Neural progenitor cell (in vitro differentiated cells): ENCODE measurements around the gene ORC1. TPM values are rescaled to one million over a fixed set of nuclear protein-coding genes. Genes with fewer than 3 reads are reported as not detected.

Source experiments
- DNase-seq: peaks from one replicate; pipeline ENCODE4 v3.0.0-alpha.2; 2016; ENCODE audit warnings: low spot score
- H2AFZ ChIP-seq: fragments of 200-600 bp; sonication (generic); replicated peaks from 2 replicates; pipeline ENCODE4 v1.6.1; 2016; ENCODE audit warnings: antibody characterized with exemption
- H3F3A ChIP-seq: fragments of 200-600 bp; sonication (generic); 2 replicates; pipeline ENCODE4 v1.6.1; 2016; ENCODE audit warnings: antibody characterized with exemption, low read depth
- H3K27ac ChIP-seq: fragments of 200-600 bp; sonication (generic); 2 replicates; pipeline ENCODE4 v1.5.1; 2016; ENCODE audit warnings: mild to moderate bottlenecking
- H3K27me3 ChIP-seq: fragments of 200-600 bp; sonication (generic); 2 replicates; pipeline ENCODE4 v1.6.1; 2016; ENCODE audit warnings: mild to moderate bottlenecking, moderate library complexity
- H3K36me3 ChIP-seq: fragments of 200-600 bp; sonication (generic); 2 replicates; pipeline ENCODE4 v1.5.1; 2016
- H3K4me1 ChIP-seq: fragments of 200-600 bp; sonication (generic); 2 replicates; pipeline ENCODE4 v1.6.1; 2016; ENCODE audit warnings: mixed run types
- H3K4me2 ChIP-seq: fragments of 200-600 bp; sonication (generic); 2 replicates; pipeline ENCODE4 v1.6.1; 2016
- H3K4me3 ChIP-seq: fragments of 200-600 bp; sonication (generic); 2 replicates; pipeline ENCODE4 v1.5.1; 2016
- H3K79me2 ChIP-seq: fragments of 200-600 bp; sonication (generic); 2 replicates; pipeline ENCODE4 v1.6.1; 2016; ENCODE audit warnings: low read depth
- H3K9ac ChIP-seq: fragments of 200-600 bp; sonication (generic); 2 replicates; pipeline ENCODE4 v1.6.1; 2016
- H3K9me3 ChIP-seq: fragments of 200-600 bp; sonication (generic); 2 replicates; pipeline ENCODE4 v1.5.1; 2016; ENCODE audit warnings: low read depth
- H4K20me1 ChIP-seq: fragments of 200-600 bp; sonication (generic); 2 replicates; pipeline ENCODE4 v1.6.1; 2016; ENCODE audit warnings: low read depth
- H3K27ac Mint-ChIP-seq: 3 replicates; pipeline ENCODE4 v1.8.0; 2021; ENCODE audit warnings: mixed read lengths
- H3K27me3 Mint-ChIP-seq: 2 replicates; pipeline ENCODE4 v1.8.0; 2022; ENCODE audit warnings: low read depth, mild to moderate bottlenecking, inconsistent platforms, moderate library complexity, mixed read lengths; ENCODE audit not compliant: insufficient read depth
- H3K36me3 Mint-ChIP-seq: 3 replicates; pipeline ENCODE4 v1.8.0; 2021; ENCODE audit warnings: mixed read lengths
- H3K4me1 Mint-ChIP-seq: 3 replicates; pipeline ENCODE4 v1.8.0; 2021; ENCODE audit warnings: mixed read lengths
- H3K4me3 Mint-ChIP-seq: 3 replicates; pipeline ENCODE4 v1.8.0; 2021; ENCODE audit warnings: mild to moderate bottlenecking, moderate library complexity, mixed read lengths
- H3K9me3 Mint-ChIP-seq: 3 replicates; pipeline ENCODE4 v1.8.0; 2020; ENCODE audit warnings: mixed read lengths
- CTCF ChIP-seq: fragments of 200-600 bp; sonication (generic); IDR thresholded peaks from 2 replicates; pipeline ENCODE4 v1.5.1; 2017; ENCODE audit warnings: antibody characterized with exemption, mild to moderate bottlenecking
- EZH2 ChIP-seq: fragments of 200-600 bp; sonication (generic); IDR thresholded peaks from 2 replicates; pipeline ENCODE4 v1.6.1; 2017; ENCODE audit warnings: antibody characterized with exemption, mild to moderate bottlenecking, moderate library complexity
- EZH2phosphoT487 ChIP-seq: fragments of 200-600 bp; sonication (generic); IDR thresholded peaks from 2 replicates; pipeline ENCODE4 v1.6.1; 2017; ENCODE audit warnings: antibody characterized with exemption
- total RNA-seq: library from RNA; depleted of rRNA; stranded (reverse); fragments of >200 nt; gene quantifications from 2 replicates; pipeline ENCODE4 v1.2.3, GENCODE V29; 2015; ENCODE audit warnings: low replicate concordance

ORC1 gene
- total RNA-seq, 1 donor from 2014 or later = 42.4 TPM

GRCh38 chr1:52356818-52357355 lies 47.3 kb downstream of the ORC1 start:
- H3K9me3 Mint-ChIP-seq = no peaks in the 10 kb centered on the region
- Histone ChIP-seq H3K4me1 (peaks cover 3% of the 10 kb centered on the region), H3K9me3 (no peaks in the 10 kb centered on the region), H4K20me1 (no peaks in the 10 kb centered on the region), H3K4me3 (no peak overlapping the region), H3K27ac (no peak overlapping the region), H3K4me2 (no peak overlapping the region), H3K79me2 (no peaks in the 10 kb centered on the region), H3K27me3 (no peaks in the 10 kb centered on the region), H3F3A (peaks cover 7% of the 10 kb centered on the region), H3K36me3 (no peaks in the 10 kb centered on the region), H2AFZ (no peak overlapping the region), H3K9ac (no peak overlapping the region)
- H3K27ac Mint-ChIP-seq = no peak overlapping the region
- no peak for TF ChIP-seq CTCF
- TF ChIP-seq EZH2phosphoT487 = no peak
- no peak for TF ChIP-seq EZH2
- peaks cover 15% of the 10 kb centered on the region for H3K27me3 Mint-ChIP-seq
- H3K36me3 Mint-ChIP-seq = peaks cover 50% of the 10 kb centered on the region
- no peak for DNase-seq
- no peaks in the 10 kb centered on the region for H3K4me1 Mint-ChIP-seq
- no peak overlapping the region for H3K4me3 Mint-ChIP-seq

- Histone ChIP-seq H3K79me2 (no peaks in the 10 kb centered on the region), H3K4me1 (peaks cover 11% of the 10 kb centered on the region), H3K4me3 (no peak overlapping the region), H3K27me3 (no peaks in the 10 kb centered on the region), H3F3A (peaks cover 16% of the 10 kb centered on the region), H3K9me3 (no peaks in the 10 kb centered on the region), H3K9ac (no peak overlapping the region), H3K4me2 (no peak overlapping the region), H2AFZ (no peak overlapping the region), H3K36me3 (no peaks in the 10 kb centered on the region), H4K20me1 (no peaks in the 10 kb centered on the region), H3K27ac (no peak overlapping the region)
- Mint-ChIP-seq H3K27ac (no peak overlapping the region), H3K4me3 (peak overlapping the region; percentile 55), H3K9me3 (no peaks in the 10 kb centered on the region), H3K27me3 (peaks cover 13% of the 10 kb centered on the region), H3K36me3 (peaks cover 41% of the 10 kb centered on the region), H3K4me1 (peaks cover 5% of the 10 kb centered on the region)
- no peak for DNase-seq
- TF ChIP-seq CTCF (no peak), EZH2phosphoT487 (no peak), EZH2 (no peak)
Measured at GRCh38 chr1:52355847-52356505, 48.2 kb downstream of the ORC1 start.

- no peak overlapping the region for H3K4me2 ChIP-seq
- H3K9me3 ChIP-seq = no peaks in the 10 kb centered on the region
- Mint-ChIP-seq H3K27me3 (peaks cover 13% of the 10 kb centered on the region), H3K36me3 (peaks cover 41% of the 10 kb centered on the region), H3K27ac (no peak overlapping the region), H3K4me1 (peaks cover 11% of the 10 kb centered on the region), H3K4me3 (peak overlapping the region; percentile 55), H3K9me3 (no peaks in the 10 kb centered on the region)
- no peaks in the 10 kb centered on the region for H4K20me1 ChIP-seq
- H3K79me2 ChIP-seq = no peaks in the 10 kb centered on the region
- no peak overlapping the region for H3K27ac ChIP-seq
- H3F3A ChIP-seq = peaks cover 21% of the 10 kb centered on the region
- H2AFZ ChIP-seq = no peak overlapping the region
- H3K4me1 ChIP-seq = peaks cover 16% of the 10 kb centered on the region
- H3K9ac ChIP-seq = no peak overlapping the region
- no peak overlapping the region for H3K4me3 ChIP-seq
- no peak for DNase-seq
- H3K36me3 ChIP-seq = no peaks in the 10 kb centered on the region
- H3K27me3 ChIP-seq = no peaks in the 10 kb centered on the region
- TF ChIP-seq EZH2phosphoT487 (no peak), CTCF (no peak), EZH2 (no peak)
Measured at GRCh38 chr1:52355436-52355835, 48.8 kb downstream of the ORC1 start.
